Endothelial cell of umbilical vein (primary cell): ENCODE results near the gene FAAP100.
A peak's percentile ranks its signal among the peaks of the same experiment; 100 is the strongest.

Experiments
- FOS ChIP-seq: IDR thresholded peaks from 2 replicates; pipeline ENCODE4 v1.6.1; 2011; ENCODE audit warnings: mild to moderate bottlenecking, low read length, moderate library complexity, borderline replicate concordance; ENCODE audit not compliant: insufficient read depth
- GATA2 ChIP-seq: IDR thresholded peaks from 2 replicates; pipeline ENCODE4 v1.7.0; 2011; ENCODE audit warnings: low read depth, mild to moderate bottlenecking, moderate library complexity, mixed read lengths, low read length; ENCODE audit not compliant: insufficient read length, insufficient read depth
- JUN ChIP-seq: IDR thresholded peaks from 2 replicates; pipeline ENCODE4 v1.6.1; 2011; ENCODE audit warnings: borderline replicate concordance, low read depth; ENCODE audit not compliant: insufficient read length, insufficient read depth
- POLR2A ChIP-seq: IDR thresholded peaks from 2 replicates; pipeline ENCODE4 v1.6.1; 2012; ENCODE audit warnings: low read depth, mild to moderate bottlenecking, control low read depth, low read length
- POLR2AphosphoS5 ChIP-seq: IDR thresholded peaks from 2 replicates; pipeline ENCODE4 v1.6.1; 2012; ENCODE audit warnings: low read depth, mild to moderate bottlenecking, control low read depth, low read length, moderate library complexity; ENCODE audit not compliant: insufficient read depth
- TF ChIP-seq, protein P1 (sequence below), 2 donors: IDR thresholded peaks; 1 replicate in 1 of 2; 2 replicates in 1 of 2; pipeline ENCODE4 v1.5.1; 2011; ENCODE audit warnings: low read length in 2 of 2, mild to moderate bottlenecking in 2 of 2, moderate library complexity in 2 of 2, control low read depth in 1 of 2, inconsistent platforms in 1 of 2, low read depth in 1 of 2; ENCODE audit not compliant: insufficient read depth in 1 of 2; ENCODE audit errors: extremely low read depth in 1 of 2
- TF ChIP-seq, protein P2 (sequence below): IDR thresholded peaks from 2 replicates; pipeline ENCODE4 v1.6.1; 2011; ENCODE audit not compliant: insufficient read depth, insufficient read length

DNA sequence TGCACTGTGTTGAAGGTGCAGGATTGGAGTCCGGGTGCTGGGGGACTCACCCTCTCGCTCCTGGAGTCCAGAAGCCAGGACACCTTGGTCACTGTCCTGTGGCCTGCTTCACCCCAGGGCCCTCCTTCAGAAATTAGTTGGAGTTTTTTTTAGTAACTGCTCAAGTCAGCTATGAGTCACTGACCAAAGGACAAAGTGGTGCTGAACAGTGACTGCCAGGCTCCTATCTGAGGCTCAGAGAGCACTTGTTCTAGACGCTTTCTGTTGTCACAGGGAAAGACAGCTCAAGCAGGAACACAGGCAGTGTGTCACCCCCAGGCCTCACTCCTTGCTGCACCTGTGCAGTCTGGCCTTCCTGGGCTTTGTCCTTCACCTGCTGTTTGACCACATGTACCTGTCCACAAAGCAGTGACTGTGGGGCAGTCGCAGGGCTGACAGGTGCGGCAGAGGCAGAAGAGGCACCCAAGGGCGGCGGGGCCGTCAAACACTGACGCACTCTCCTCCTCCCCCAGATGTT, 4.1 kb upstream of the FAAP100 start:
- no peak for TF ChIP-seq POLR2A
- TF ChIP-seq, protein P1, sequence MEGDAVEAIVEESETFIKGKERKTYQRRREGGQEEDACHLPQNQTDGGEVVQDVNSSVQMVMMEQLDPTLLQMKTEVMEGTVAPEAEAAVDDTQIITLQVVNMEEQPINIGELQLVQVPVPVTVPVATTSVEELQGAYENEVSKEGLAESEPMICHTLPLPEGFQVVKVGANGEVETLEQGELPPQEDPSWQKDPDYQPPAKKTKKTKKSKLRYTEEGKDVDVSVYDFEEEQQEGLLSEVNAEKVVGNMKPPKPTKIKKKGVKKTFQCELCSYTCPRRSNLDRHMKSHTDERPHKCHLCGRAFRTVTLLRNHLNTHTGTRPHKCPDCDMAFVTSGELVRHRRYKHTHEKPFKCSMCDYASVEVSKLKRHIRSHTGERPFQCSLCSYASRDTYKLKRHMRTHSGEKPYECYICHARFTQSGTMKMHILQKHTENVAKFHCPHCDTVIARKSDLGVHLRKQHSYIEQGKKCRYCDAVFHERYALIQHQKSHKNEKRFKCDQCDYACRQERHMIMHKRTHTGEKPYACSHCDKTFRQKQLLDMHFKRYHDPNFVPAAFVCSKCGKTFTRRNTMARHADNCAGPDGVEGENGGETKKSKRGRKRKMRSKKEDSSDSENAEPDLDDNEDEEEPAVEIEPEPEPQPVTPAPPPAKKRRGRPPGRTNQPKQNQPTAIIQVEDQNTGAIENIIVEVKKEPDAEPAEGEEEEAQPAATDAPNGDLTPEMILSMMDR (IDR thresholded peaks at IDR 0.05; ENCODE audit: extremely low read depth in 1 of 2, insufficient read depth in 1 of 2, low read depth in 1 of 2, low read length in 2 of 2), result no peak
- peak; percentile 26 for TF ChIP-seq JUN
- TF ChIP-seq GATA2, result no peak
- TF ChIP-seq, protein P2, sequence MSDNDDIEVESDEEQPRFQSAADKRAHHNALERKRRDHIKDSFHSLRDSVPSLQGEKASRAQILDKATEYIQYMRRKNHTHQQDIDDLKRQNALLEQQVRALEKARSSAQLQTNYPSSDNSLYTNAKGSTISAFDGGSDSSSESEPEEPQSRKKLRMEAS, result no peak
- peak; percentile 52 for TF ChIP-seq FOS
- no peak for TF ChIP-seq POLR2AphosphoS5
